ENCODE measurements around the gene PIM3.

PIM3 gene

DNA sequence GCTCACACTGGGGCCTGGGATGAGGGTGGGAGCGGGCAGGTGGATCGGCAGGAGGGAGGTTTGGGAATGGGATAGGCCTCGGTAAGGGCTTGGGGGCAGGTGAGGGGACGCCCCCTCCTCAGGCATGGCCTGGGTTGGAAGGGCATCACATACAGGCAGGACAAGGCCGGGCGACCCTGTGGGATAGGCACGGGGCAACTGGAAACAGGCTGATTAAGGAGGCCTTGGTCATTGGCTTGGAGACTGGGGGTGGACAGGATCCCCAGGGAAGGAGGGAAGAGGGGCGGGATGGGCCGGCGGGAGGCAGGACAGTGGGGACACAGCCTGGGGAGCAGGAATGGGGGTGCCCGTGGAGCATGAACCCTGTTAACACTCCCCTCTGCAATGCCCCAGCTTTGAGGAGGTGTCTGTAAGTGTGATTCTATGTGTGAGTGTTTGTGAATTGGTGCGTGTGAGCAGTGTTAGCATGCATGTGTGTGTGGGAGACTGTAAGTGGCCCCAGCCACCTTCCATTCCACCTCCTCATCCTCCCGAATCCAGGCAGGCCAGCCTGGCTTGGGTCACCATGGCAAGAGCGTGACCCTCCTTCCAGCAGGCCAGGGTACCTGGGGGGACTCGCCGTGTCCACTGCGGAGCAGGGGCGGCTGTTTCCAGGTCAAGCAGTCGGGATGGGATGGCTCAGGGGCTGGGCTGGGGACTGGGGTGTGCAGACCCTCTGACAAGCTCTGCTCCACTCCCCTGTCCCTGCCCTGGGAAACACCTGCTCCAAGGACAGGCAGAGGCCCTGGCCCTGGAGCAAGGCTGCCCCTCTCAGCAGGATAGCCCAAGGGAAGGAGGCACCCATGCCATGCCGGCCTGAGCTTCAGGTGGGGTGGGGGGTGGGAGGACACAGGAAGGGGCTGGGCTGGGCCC is 3.4 kb upstream of the PIM3 start:
- FAIRE-seq, result no peak

DNA sequence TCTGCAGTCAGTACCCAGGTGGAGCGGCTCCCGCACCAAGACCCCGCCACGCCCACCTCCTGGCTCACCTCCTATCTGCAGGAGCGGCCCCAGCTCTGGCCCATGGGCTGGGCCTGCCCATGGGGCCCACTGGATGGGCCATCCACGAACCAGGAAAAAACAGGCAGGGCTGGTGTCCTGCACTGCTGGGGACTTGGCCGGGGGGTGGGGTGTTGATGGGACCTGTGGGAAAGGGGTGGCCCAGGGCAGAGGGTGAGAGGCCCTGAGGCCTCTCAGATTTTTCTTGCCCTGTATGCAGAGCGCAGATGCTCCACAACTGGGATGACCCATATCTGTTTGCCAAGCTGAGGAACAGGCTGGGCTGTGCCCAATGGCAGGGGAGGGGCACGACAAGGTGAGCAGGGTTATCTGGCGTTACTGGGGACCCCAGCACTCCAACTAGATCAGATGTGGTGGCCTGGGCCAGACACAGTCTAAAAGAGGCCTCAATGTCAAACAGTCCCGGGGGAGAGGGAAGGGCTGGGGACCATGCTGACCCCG is 2.7 kb upstream of the PIM3 start:
- no peak for FAIRE-seq

DNA sequence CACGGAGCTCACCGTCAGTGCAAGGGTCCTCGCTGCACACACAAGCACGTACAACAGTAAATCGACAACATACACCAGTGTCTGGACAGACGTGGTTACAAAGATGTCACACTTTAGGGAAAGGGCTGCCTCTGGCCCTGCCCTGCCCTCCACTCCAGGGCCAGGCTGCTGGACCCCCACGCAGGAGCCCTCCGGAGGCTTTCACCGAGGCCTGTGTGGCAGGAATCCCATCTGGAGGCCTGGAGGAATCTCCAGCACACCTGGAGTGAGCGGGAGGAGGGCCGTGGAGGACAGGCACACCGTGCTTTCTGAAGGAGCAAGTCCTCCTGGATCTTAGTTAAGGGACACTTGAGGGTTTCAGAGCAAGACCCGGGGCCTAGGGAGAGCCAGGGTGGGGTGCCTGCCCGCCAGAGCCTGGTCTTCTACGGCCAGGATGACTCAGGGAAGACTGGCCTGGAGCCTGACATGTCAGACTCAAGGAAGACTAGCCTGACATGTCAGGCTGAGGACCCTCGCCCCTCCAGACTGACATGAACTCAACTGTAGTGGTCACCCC is 2.1 kb upstream of the PIM3 start:
- no peak for FAIRE-seq

DNA sequence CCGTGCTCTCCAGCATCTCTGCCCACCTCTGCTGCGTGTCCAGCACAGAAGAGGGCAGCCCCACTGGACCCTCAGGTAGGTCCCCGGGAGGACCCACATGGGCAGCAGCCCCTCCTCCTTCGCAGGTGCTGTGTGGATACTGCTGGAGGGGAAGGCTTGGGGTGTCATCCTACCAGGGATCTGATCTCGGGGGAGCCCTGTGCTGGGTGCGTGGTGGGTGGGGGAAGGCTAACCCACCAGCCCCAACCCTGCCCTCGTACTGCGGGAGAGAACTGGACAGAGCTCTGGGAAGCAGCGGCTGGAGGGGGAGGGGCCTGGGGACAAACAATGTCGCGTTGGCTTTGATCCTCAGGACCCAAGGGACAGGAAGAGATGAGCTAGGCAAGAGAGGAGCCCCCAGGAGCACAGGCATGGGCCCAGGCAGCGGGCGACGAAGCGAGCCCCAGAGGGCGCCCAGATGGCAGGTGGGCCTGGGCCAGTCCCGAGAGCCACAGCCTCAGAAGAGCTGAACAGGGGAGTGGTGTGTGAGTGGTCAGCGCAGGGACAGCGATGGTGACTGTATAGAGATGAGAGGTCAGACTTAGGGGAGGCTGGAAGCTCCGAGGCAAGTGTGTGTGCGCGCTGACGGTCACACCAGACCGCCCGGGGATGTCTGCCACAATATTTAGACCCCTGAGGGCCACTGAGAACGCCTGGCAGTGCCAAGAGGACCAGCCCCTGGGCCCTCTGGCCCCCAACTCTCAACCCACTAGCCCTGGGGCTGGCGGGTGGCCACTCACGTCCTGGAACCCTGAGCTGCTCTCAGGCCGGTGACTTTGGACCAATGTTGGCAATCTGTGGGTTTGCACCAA is 1.4 kb upstream of the PIM3 start:
- no peak for FAIRE-seq

DNA sequence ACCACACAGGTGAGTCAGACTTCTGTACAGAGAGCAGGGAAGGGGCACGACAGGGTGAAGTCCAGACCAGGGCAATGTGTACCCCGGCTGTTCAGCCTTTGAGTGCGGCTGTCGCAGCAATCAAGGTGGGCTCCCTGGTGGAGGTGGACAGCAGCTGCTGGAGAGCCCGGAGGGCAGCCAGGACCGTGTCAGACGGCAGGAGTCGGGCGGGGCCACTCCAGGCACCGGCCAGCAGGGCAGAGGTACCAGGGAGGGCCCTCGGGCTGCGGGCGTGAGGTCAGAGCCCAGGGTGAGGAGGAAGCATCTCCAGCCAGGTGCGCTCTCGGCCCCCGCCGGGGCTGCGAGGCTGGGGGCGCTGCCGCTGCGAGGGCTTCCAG is 802 bp upstream of the PIM3 start:
- no peak for FAIRE-seq

DNA sequence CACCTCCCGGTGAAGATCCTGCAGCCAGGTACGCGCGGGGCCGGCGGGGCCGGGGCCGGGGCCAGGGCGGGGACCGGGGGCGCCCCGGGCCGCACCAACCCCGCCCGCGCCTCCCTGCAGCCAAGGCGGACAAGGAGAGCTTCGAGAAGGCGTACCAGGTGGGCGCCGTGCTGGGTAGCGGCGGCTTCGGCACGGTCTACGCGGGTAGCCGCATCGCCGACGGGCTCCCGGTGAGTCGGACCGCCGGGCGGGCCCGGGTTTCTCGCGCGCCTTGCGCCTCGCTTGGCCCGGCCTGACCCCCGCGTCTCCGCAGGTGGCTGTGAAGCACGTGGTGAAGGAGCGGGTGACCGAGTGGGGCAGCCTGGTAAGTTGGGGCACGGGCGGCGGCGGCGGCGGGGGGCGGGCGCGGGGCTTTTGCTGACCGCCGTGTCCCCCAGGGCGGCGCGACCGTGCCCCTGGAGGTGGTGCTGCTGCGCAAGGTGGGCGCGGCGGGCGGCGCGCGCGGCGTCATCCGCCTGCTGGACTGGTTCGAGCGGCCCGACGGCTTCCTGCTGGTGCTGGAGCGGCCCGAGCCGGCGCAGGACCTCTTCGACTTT is 531 bp downstream of the PIM3 start:
- no peak for FAIRE-seq

DNA sequence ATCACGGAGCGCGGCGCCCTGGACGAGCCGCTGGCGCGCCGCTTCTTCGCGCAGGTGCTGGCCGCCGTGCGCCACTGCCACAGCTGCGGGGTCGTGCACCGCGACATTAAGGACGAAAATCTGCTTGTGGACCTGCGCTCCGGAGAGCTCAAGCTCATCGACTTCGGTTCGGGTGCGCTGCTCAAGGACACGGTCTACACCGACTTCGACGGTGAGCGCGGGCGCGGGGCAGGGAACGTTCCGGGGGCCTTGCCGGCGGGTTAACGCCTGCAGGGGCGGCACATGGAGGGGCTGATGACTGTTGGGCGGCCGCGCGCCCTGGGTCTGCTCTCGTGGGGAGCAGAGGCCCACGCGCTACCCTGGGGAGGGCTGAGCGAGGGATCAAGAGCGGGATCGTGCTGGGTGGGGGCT is 1.0 kb downstream of the PIM3 start:
- FAIRE-seq, result no peak

DNA sequence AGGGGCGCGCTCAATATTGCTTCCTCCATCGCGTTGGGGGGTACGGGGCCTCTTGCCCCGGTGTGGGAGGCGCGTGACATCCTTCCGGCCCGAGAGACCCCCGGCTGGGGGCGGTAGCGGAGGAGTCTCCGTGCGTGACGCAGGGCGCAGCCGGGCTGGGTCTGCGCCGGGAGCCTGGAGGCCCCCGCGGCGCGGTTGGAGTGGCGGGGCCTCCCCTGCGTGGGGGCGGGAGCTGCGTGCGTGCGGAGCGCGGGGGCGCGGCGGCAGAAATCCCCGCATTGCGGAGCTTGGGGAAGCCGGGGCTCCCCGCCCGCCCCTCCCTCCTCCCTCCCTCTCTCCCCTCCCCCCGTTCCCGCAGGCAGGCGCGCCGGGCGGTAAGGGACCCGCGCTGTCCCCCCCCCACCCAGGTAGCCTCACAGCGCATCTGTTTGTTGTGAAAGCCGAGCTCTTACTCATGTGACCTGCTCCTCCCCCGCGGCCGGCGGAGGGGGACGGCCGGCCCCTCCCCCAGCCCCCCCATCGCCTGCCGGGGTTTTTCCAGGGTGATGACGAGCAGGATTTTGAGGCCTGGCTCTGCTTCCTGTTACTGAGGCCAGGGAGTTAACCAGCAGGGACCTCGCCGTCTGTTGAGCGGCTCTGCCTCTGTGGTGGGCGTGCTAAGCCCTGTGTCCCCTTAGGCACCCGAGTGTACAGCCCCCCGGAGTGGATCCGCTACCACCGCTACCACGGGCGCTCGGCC is 1.6 kb downstream of the PIM3 start:
- no peak for FAIRE-seq

DNA sequence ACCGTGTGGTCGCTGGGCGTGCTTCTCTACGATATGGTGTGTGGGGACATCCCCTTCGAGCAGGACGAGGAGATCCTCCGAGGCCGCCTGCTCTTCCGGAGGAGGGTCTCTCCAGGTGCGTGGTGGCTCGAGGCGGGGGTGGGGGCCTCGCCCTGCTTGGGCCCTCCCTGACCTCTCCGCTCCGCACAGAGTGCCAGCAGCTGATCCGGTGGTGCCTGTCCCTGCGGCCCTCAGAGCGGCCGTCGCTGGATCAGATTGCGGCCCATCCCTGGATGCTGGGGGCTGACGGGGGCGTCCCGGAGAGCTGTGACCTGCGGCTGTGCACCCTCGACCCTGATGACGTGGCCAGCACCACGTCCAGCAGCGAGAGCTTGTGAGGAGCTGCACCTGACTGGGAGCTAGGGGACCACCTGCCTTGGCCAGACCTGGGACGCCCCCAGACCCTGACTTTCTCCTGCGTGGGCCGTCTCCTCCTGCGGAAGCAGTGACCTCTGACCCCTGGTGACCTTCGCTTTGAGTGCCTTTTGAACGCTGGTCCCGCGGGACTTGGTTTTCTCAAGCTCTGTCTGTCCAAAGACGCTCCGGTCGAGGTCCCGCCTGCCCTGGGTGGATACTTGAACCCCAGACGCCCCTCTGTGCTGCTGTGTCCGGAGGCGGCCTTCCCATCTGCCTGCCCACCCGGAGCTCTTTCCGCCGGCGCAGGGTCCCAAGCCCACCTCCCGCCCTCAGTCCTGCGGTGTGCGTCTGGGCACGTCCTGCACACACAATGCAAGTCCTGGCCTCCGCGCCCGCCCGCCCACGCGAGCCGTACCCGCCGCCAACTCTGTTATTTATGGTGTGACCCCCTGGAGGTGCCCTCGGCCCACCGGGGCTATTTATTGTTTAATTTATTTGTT is 2.4 kb downstream of the PIM3 start:
- no peak for FAIRE-seq

DNA sequence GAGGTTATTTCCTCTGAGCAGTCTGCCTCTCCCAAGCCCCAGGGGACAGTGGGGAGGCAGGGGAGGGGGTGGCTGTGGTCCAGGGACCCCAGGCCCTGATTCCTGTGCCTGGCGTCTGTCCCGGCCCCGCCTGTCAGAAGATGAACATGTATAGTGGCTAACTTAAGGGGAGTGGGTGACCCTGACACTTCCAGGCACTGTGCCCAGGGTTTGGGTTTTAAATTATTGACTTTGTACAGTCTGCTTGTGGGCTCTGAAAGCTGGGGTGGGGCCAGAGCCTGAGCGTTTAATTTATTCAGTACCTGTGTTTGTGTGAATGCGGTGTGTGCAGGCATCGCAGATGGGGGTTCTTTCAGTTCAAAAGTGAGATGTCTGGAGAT is 3.1 kb downstream of the PIM3 start:
- peak; percentile 12 for FAIRE-seq

DNA sequence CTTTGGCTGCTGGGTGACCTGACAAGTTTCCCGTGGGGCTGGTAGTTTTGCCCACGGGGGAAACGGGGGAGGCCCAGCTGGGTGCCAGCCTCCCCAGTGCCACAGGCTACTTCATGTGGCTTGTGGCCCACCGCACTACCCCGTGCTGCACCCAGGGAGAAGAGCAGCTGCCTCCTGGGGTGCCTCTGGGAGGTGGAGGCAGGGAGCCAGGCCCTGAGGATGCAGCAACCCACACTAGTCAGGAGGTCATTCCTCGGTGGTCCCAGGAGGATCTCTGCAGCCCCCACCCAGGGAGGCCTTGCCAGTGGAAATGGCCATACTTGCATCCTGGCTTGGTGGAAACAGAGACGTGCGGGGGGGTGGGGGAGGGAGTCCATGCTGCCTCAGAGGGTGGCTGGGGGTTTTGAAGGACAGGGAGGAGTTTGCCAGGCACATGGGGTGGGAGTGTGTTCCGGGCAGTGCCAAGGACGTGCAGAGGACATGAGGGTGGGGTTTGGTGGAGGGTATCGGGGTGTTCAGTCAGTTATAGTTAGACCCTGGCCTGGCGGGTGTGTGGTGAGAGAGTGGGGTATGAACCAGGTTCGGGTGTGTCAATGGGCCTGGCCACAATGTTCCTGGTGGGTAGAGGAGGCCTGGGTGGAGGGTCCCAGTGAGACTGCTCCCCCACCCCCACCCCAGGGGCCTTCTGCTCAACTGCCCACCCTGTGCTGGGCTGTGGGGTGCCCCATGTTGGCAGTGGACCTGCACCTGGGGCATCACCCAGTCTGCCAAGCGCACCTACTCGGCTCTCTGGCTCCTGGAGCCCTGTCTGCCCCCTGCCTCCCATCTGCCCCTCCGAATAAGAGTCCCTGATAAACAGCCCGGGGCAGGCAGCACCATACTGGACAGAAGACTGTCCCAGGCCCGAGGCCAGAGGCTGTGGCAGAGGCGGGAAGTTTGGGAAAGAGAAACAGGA is 3.8 kb downstream of the PIM3 start:
- FAIRE-seq, result no peak

DNA sequence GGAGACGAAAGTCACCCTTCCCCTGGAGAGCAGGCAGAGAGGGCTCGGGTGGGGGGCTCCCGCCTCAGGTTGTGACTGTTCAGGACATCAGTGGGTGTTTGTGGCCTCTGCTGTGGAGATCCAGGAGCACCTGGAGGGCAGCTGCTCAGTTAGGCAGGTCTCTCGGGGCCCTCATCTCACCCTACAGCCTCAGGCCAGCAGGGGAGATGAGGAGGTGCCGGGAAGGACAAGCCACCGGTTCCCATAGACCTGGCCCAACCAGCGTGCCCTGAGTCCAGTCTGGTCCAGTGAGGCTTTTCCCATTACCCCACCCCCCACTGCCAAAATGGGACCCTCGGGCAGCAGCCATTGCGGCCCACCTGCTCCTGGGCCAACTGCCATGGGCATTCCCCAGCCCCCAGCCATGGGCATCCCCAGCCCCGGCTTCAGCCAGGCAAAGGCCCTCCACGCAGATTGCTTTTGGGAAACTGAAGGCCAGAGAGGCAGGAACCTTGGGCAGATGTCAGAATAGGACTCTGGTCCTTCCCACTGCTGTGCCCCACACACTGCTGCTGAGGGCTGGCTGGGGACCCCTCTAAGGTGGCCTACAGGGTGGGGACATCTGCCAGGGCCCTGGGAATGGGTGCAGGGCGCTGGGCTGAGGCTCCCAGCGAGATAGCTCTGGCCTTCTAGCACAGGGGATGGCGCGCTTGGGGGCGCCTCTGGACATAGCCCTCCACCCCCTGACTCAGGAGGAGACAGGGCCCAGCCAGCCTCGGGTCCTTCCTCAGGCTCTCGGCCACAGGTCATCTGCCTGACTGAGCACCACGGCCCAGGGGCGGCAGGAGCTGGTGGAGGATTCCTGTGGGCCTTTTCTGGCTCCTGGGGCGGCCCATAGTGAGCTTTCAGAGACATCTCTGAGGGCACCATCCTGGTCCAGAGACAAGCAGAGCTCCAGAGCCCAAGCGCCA is 4.8 kb downstream of the PIM3 start:
- FAIRE-seq, result no peak

DNA sequence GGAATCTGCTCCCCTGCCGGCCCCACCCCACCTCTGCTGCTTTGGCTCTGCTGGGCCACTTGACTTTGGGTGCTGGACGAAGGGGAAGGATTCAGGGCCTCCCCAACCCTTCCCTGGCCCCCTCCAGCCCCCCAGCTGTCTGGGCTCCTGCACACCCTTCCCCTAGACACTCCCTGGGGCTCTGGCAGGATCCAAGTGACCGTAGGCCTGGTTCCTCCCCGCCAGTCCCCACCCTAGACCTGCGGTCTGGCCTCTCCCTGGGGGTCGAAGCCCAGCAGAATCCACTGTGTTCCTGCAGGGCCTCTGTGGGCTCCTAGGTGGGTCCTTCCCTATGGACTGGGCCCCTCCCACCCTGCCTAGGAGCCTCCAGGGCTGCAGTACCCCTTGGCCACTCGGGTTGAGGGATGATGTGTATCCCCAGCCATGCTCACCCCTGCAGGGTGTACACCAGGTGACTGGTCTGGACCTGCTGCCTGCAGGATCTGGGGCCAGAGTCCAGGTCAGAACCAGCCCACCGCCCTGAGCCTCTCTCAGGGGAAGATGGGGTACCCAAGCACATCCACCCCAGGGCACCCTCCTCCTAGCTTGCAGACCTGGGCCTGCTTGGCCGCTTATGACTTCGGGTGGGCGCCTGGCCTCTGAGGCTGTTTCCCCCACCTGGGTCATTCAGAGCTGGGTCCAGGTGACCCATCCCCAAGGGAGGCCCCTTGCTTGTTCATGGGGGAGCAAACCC is 5.6 kb downstream of the PIM3 start:
- no peak for FAIRE-seq

DNA sequence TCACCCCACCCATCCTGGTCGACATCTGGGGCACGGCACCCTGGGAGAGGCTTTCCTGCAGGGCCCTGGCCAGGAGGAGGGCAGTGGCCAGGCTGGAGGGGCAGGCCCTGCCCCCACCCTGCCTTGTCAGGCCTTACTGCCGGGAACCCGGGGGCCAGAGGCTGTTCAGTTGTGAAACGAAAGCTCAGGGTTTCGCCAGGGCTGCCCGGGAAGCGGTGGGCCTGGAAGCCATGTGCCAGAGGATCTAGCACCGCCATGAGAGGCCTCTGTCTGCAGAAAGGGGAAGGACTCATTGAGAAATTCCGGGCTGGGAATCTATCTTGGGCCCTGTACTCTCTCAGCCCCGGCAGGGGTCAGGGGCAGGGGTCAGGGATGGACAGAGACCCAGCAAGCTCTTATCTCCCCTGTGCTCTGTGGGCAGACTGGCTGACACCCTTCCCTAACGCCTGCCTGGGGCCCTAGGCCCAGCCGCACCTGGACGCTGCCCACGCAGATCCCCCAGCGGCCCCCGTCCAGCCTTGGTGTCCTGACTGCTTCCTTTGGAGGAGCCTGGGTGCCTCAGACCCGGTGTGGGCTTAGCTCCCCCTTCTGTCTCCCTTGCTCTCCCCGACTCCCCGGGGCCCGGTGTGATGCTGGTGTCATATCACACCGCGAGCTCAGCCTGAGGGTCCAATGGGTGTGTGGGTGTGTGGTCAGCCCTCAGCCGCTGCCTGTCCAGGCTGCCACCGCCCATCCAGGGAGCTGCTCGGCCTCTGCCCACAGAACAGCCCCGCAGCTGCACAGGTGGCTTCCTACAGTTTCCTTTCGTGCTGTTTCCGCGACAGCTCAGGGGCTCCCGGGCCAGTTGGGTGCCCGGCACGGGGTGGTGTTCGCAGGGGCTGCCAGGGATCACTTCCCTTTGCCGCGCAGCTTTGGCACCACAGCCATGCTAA is 6.5 kb downstream of the PIM3 start:
- no peak for FAIRE-seq

DNA sequence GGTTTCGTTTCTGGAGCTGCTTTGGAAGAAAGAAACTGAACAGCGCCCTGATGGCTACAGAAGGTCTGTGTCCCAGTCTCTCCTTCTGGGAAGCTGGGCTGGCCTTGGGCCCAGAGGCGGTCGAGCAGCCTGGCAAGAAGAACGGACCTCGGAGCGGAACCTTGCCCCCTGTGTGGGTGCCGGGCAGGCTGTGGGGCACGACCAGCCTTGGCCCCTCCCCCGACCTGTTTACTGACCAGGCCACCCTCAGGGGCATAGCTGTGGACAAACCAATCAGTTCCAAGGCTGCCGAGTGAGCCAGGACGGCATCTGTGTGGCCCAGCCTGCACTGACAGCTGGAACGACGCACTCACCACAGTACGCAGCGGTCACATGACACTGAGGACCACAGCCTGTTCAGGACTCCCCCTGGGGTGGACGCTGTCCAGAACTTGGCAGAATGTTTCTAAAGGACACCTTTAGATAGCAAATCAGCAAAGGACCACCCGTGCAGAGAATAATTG is 7.2 kb downstream of the PIM3 start:
- no peak for FAIRE-seq

DNA sequence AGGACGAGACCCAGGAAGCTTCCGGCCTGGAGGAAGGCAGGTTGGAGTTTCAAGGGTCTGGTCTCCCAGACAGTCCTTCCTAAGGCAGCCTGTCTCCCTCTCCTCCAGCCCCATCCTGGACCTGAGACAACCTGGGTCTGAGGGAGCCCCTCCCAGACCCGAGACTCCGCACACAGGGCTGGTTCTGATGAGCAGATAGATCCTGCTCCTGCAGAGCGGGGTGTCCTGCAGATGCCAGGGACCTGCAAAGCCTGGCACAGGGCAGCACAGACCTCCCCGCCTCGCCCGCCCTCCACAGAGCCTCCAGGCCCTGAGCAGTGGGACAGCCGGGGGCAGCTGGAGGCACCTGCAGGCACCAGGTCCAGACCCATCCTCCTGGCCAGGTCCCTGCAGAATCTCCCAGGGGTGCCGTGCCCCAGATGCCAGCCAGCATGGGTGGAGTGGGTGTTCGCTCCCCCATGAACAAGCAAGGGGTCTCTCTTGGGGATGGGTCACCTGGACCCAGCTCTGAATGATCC is 7.8 kb downstream of the PIM3 start:
- no peak for FAIRE-seq

Data from endometrium (tissue), 2 donors.